SK-N-SH (cell line): ENCODE results near the gene EDARADD. TPM values are rescaled to one million over a fixed set of nuclear protein-coding genes. Genes with fewer than 3 reads are reported as not detected.

Source experiments
- CTCF ChIA-PET: fragments of 300-600, 350-600 bp; formaldehyde crosslinking; extraction: SDS; loops from one replicate; lab custom pipeline; 2021; lab: Yijun Ruan, JAX
- POLR2A ChIA-PET: fragments of 350-600 bp; sonication (Branson Sonifier 250); formaldehyde crosslinking; extraction: SDS; loops from one replicate; lab custom pipeline; 2020; ENCODE audit warnings: antibody characterized with exemption, inconsistent platforms; lab: Yijun Ruan, JAX
- DNase-seq: peaks from one replicate; pipeline ENCODE4 v3.0.0; 2012
- H2AFZ ChIP-seq: fragments of 200-600 bp; sonication (generic); 2 replicates; pipeline ENCODE4 v1.8.1; 2016; ENCODE audit warnings: antibody characterized with exemption, mild to moderate bottlenecking, low read depth
- H3F3A ChIP-seq: fragments of 200-600 bp; sonication (generic); replicated peaks from 2 replicates; pipeline ENCODE3; 2016; ENCODE audit warnings: antibody characterized with exemption, mild to moderate bottlenecking; ENCODE audit not compliant: insufficient read depth
- H3K27ac ChIP-seq, 2 experiments: fragments of 200-500 bp in 1 of 2; fragments of 200-600 bp in 1 of 2; sonication (Bioruptor generic) in 1 of 2; sonication (generic), shearing (Covaris generic) in 1 of 2; 2 replicates each; pipeline versions ENCODE4 v1.5.1 to v1.6.1; 2014 to 2016; ENCODE audit warnings: low read depth in 2 of 2, inconsistent platforms in 1 of 2, low read length in 1 of 2, mild to moderate bottlenecking in 1 of 2, mixed read lengths in 1 of 2
- H3K27me3 ChIP-seq: fragments of 200-600 bp; sonication (generic), shearing (Covaris generic); 2 replicates; pipeline ENCODE4 v1.6.1; 2016; ENCODE audit warnings: mixed run types; ENCODE audit not compliant: insufficient read depth
- H3K36me3 ChIP-seq, 2 experiments: fragments of 200-500 bp in 1 of 2; fragments of 200-600 bp in 1 of 2; sonication (Bioruptor generic) in 1 of 2; sonication (generic) in 1 of 2; replicated peaks in 1 of 2; 2 replicates each; pipeline versions ENCODE3 to v1.5.1; 2014 to 2016; ENCODE audit warnings: low read length in 1 of 2, mild to moderate bottlenecking in 1 of 2; ENCODE audit not compliant: insufficient read depth in 2 of 2, control insufficient read depth in 1 of 2
- H3K4me1 ChIP-seq, 2 experiments: fragments of 200-500 bp in 1 of 2; fragments of 200-600 bp in 1 of 2; sonication (Bioruptor generic) in 1 of 2; sonication (generic), shearing (Covaris generic) in 1 of 2; 2 replicates each; pipeline versions ENCODE4 v1.5.1 to v1.6.1; 2014 to 2016; ENCODE audit warnings: low read depth in 1 of 2, low read length in 1 of 2, mixed run types in 1 of 2; ENCODE audit not compliant: insufficient read depth in 2 of 2, control insufficient read depth in 1 of 2
- H3K4me2 ChIP-seq: fragments of 200-600 bp; sonication (generic), shearing (Covaris generic); 2 replicates; pipeline ENCODE4 v1.6.1; 2017; ENCODE audit warnings: mixed run types
- H3K4me3 ChIP-seq, 2 experiments: fragments of 200-500 bp in 1 of 2; fragments of 200-600 bp in 1 of 2; sonication (Bioruptor generic) in 1 of 2; sonication (generic), shearing (Covaris generic) in 1 of 2; 2 replicates each; pipeline versions ENCODE4 v1.5.1 to v1.8.1; 2014 to 2016; ENCODE audit warnings: low read depth in 2 of 2, inconsistent platforms in 1 of 2, low read length in 1 of 2, mild to moderate bottlenecking in 1 of 2, mixed read lengths in 1 of 2, moderate library complexity in 1 of 2
- H3K79me2 ChIP-seq: fragments of 200-600 bp; sonication (generic); 2 replicates; pipeline ENCODE4 v1.8.1; 2017; ENCODE audit warnings: mild to moderate bottlenecking; ENCODE audit not compliant: insufficient read depth
- H3K9ac ChIP-seq: fragments of 200-600 bp; sonication (generic); 2 replicates; pipeline ENCODE4 v1.6.1; 2017; ENCODE audit warnings: mixed run types
- H3K9me2 ChIP-seq: fragments of 200-600 bp; sonication (generic); 2 replicates; pipeline ENCODE4 v1.6.1; 2017; ENCODE audit warnings: mixed run types
- H3K9me3 ChIP-seq: fragments of 200-600 bp; sonication (generic); 2 replicates; pipeline ENCODE4 v1.6.1; 2017; ENCODE audit warnings: mixed run types, mild to moderate bottlenecking, moderate library complexity
- H4K20me1 ChIP-seq: fragments of 200-600 bp; sonication (generic); 2 replicates; pipeline ENCODE4 v1.6.1; 2017; ENCODE audit warnings: mild to moderate bottlenecking, mixed run types; ENCODE audit not compliant: insufficient read depth
- CHD2 ChIP-seq: fragments of 150-350 bp; IDR thresholded peaks from 2 replicates; pipeline ENCODE4 v1.6.1; 2018; ENCODE audit warnings: low read length; ENCODE audit not compliant: partially characterized antibody
- CTCF ChIP-seq: fragments of 200-600 bp; sonication (generic); IDR thresholded peaks from 2 replicates; pipeline ENCODE4 v1.6.1; 2017; ENCODE audit warnings: antibody characterized with exemption, mild to moderate bottlenecking, moderate library complexity
- ELF1 ChIP-seq: IDR thresholded peaks from 2 replicates; pipeline ENCODE4 v1.4.0; 2012
- FOSL2 ChIP-seq: IDR thresholded peaks from 2 replicates; pipeline ENCODE4 v1.4.0; 2012; ENCODE audit warnings: low read depth, mild to moderate bottlenecking, moderate library complexity, borderline replicate concordance
- GABPA ChIP-seq: IDR thresholded peaks from 2 replicates; pipeline ENCODE4 v1.4.0; 2012; ENCODE audit warnings: low read depth, mild to moderate bottlenecking
- MEF2A ChIP-seq: IDR thresholded peaks from 2 replicates; pipeline ENCODE4 v1.4.0; 2012; ENCODE audit warnings: low read depth, borderline replicate concordance
- MXI1 ChIP-seq: IDR thresholded peaks from 2 replicates; pipeline ENCODE4 v1.6.1; 2012; ENCODE audit warnings: mild to moderate bottlenecking, low read depth, low read length, improper control_type of control experiment
- NRF1 ChIP-seq: IDR thresholded peaks from 2 replicates; pipeline ENCODE4 v1.6.1; 2012; ENCODE audit warnings: low read depth, mild to moderate bottlenecking, low read length
- PBX3 ChIP-seq: IDR thresholded peaks from 2 replicates; pipeline ENCODE4; 2012
- REST ChIP-seq: IDR thresholded peaks from 2 replicates; pipeline ENCODE4 v1.6.1; 2012; ENCODE audit warnings: mild to moderate bottlenecking, low read depth, low read length, moderate library complexity
- SMC3 ChIP-seq: IDR thresholded peaks from 2 replicates; pipeline ENCODE4 v1.6.1; 2012; ENCODE audit warnings: low read depth, low read length, improper control_type of control experiment
- TCF12 ChIP-seq: IDR thresholded peaks from 2 replicates; pipeline ENCODE4 v1.4.0; 2012
- TEAD4 ChIP-seq: IDR thresholded peaks from 2 replicates; pipeline ENCODE4 v1.4.0; 2012; ENCODE audit warnings: mild to moderate bottlenecking, borderline replicate concordance; ENCODE audit not compliant: insufficient read depth
- USF2 ChIP-seq: fragments of 150-350 bp; IDR thresholded peaks from 2 replicates; pipeline ENCODE4 v1.6.1; 2017; ENCODE audit warnings: antibody characterized with exemption, low read length, low read depth, borderline replicate concordance
- WGBS: methylation state at CpG from one replicate; pipeline ENCODE4 v1.1.6; 2017; ENCODE audit warnings: low lambda C conversion rate; 5-methylcytosine and 5-hydroxymethylcytosine counted together
- polyA plus RNA-seq, 3 experiments: library from polyadenylated mRNA; depleted of rRNA; stranded (reverse); fragments of >200 nt; gene quantifications; 2 replicates each; pipeline ENCODE4 v1.2.3, GENCODE V29; 2012

EDARADD gene
- polyA plus RNA-seq, 1 of the 3 experiments (the other 2 are of a cell fraction): not detected

GRCh38 chr1:236465231-236465958, 71.3 kb downstream of the EDARADD start:
- H3K4me2 ChIP-seq: no peak overlapping the region
- CTCF ChIA-PET: no interaction called here
- H3K9me3 ChIP-seq: no peaks in the 10 kb centered on the region
- no peak overlapping the region for H3K4me3 ChIP-seq
- no peaks in the 10 kb centered on the region for H3K79me2 ChIP-seq
- H3K9ac ChIP-seq: no peak overlapping the region
- POLR2A ChIA-PET: no interaction called here
- no peaks in the 10 kb centered on the region for H3K9me2 ChIP-seq
- peaks cover 0 to 2% of the 10 kb centered on the region in 2 experiments; a peak in 1 of 4 replicates for H3K4me1 ChIP-seq
- H3F3A ChIP-seq: no peaks in the 10 kb centered on the region
- no peak overlapping the region for H2AFZ ChIP-seq
- no peaks in the 10 kb centered on the region for H4K20me1 ChIP-seq
- H3K36me3 ChIP-seq: no peaks in the 10 kb centered on the region
- 48% methylated on average over 9 of the region's 9 CpGs for WGBS
- no peak for DNase-seq
- TF ChIP-seq PBX3 (no peak), REST (no peak), CHD2 (no peak), MXI1 (no peak), FOSL2 (no peak), ELF1 (no peak), TCF12 (no peak), CTCF (no peak), TEAD4 (no peak), SMC3 (no peak), GABPA (no peak), USF2 (no peak), NRF1 (no peak), MEF2A (no peak)
- H3K27ac ChIP-seq: no peak overlapping the region
- H3K27me3 ChIP-seq: no peaks in the 10 kb centered on the region; the same call in 1 of the 2 replicates
